Natural killer cell (primary cell): ENCODE data around the gene LDOC1. TPM values are rescaled to one million over a fixed set of nuclear protein-coding genes. Genes with fewer than 3 reads are reported as not detected.

Experiments used
- ATAC-seq, 3 donors: fragments of 150-1000 bp in 2 of 3; fragments of 200-7000 bp in 1 of 3; cut with Tn5 transposase; 1 replicate in 1 of 3; 2 replicates in 2 of 3; pipeline ENCODE4 v1.10.0; 2021; ENCODE audit warnings: mild to moderate bottlenecking in 2 of 3, moderate library complexity in 2 of 3
- DNase-seq, 2 donors: peaks; one replicate each; pipeline versions ENCODE4 v3.0.0 to v3.0.0-alpha.2; 2013 to 2021; ENCODE audit warnings: mixed read lengths in 1 of 2
- H3K27ac ChIP-seq: one replicate; pipeline ENCODE4 v1.5.1; 2013; ENCODE audit warnings: mild to moderate bottlenecking, low read length
- H3K27me3 ChIP-seq: one replicate; pipeline ENCODE4 v1.6.1; 2013; ENCODE audit warnings: low read length; ENCODE audit not compliant: control insufficient read depth, insufficient read depth
- H3K36me3 ChIP-seq: one replicate; pipeline ENCODE4 v1.6.1; 2013; ENCODE audit warnings: low read length; ENCODE audit not compliant: control insufficient read depth, insufficient read depth
- H3K4me1 ChIP-seq: one replicate; pipeline ENCODE4 v1.6.1; 2013; ENCODE audit warnings: low read length; ENCODE audit not compliant: control insufficient read depth, insufficient read depth
- H3K4me3 ChIP-seq: one replicate; pipeline ENCODE4 v1.5.1; 2013; ENCODE audit warnings: low read length
- H3K9me3 ChIP-seq: one replicate; pipeline ENCODE4 v1.6.1; 2013; ENCODE audit warnings: low read length; ENCODE audit not compliant: control insufficient read depth, insufficient read depth
- H3K27ac Mint-ChIP-seq, 2 donors: one replicate each; pipeline ENCODE4 v1.8.0; 2022; ENCODE audit warnings: mild to moderate bottlenecking in 2 of 2, mixed read lengths in 2 of 2, moderate library complexity in 1 of 2
- H3K27me3 Mint-ChIP-seq, 2 donors: one replicate each; pipeline ENCODE4 v1.8.0; 2022; ENCODE audit warnings: low read depth in 2 of 2, mixed read lengths in 2 of 2
- H3K36me3 Mint-ChIP-seq: one replicate; pipeline ENCODE4 v1.8.0; 2022; ENCODE audit warnings: mixed read lengths
- H3K4me1 Mint-ChIP-seq, 2 donors: one replicate each; pipeline ENCODE4 v1.8.0; 2022; ENCODE audit warnings: mixed read lengths in 2 of 2
- H3K4me3 Mint-ChIP-seq: one replicate; pipeline ENCODE4 v1.8.0; 2022; ENCODE audit warnings: mild to moderate bottlenecking, moderate library complexity, mixed read lengths
- H3K9me3 Mint-ChIP-seq, 2 donors: one replicate each; pipeline ENCODE4 v1.8.0; 2022; ENCODE audit warnings: mixed read lengths in 2 of 2
- CTCF ChIP-seq: fragments of 200-600 bp; IDR thresholded peaks from one replicate; pipeline ENCODE4 v1.8.0; 2022; ENCODE audit warnings: antibody characterized with exemption
- WGBS: methylation state at CpG from one replicate; pipeline ENCODE4 v1.1.7; 2013; ENCODE audit warnings: missing lambda C conversion rate; ENCODE audit not compliant: insufficient coverage; 5-methylcytosine and 5-hydroxymethylcytosine counted together
- intact Hi-C: fragments of 100-400 bp; cut with micrococcal nuclease; formaldehyde crosslinking; loops from one replicate; pipeline ENCODE4 v1.14.2; 2022
- total RNA-seq, 4 donors: library from RNA; stranded (reverse); fragments of 120-200 nt in 1 of 4; gene quantifications; one replicate each; pipeline versions ENCODE4 v1.2.3 to v1.2.4, GENCODE V29; 2013 to 2022

Gene LDOC1
- 1 to 10 TPM; 3.5 to 7.3 (median 5.2) TPM for total RNA-seq
- total RNA-seq (2013): 3.2 TPM

GRCh38 chrX:141176586-141177451, at the start of gene LDOC1:
Gene LDOC1, minus strand, starts transcription at chrX:141177129. Its CDS starts 108 bp downstream, at chrX:141177021.
- intact Hi-C loops: no loop called here
- peak within 1 kb of the TSS; percentile 77 for H3K4me3 Mint-ChIP-seq
- H3K4me1 Mint-ChIP-seq: peaks cover 6 to 14% of the 10 kb centered on the region in 2 donors
- H3K36me3 Mint-ChIP-seq: no peaks in the 10 kb centered on the region
- no peaks in the 10 kb centered on the region for H3K27me3 ChIP-seq
- peaks cover 12% of the 10 kb centered on the region for H3K4me1 ChIP-seq
- TF ChIP-seq CTCF: no peak
- H3K9me3 ChIP-seq: no peaks in the 10 kb centered on the region
- peak within 1 kb of the TSS; percentile 60 for H3K4me3 ChIP-seq
- H3K27ac Mint-ChIP-seq: peak within 1 kb of the TSS in 1 of 2 donors; percentile 53
- H3K27me3 Mint-ChIP-seq: no peaks in the 10 kb centered on the region
- 4% methylated on average over 79 of the region's 83 CpGs for WGBS
- DNase-seq: peak; percentile 46 to 75
- no peaks in the 10 kb centered on the region for H3K9me3 Mint-ChIP-seq
- no peak within 1 kb of the TSS for H3K27ac ChIP-seq
- H3K36me3 ChIP-seq: no peaks in the 10 kb centered on the region
- peak; percentile 84 to 93 (median 87) for ATAC-seq

GRCh38 chrX:141221611-141222010, 44.7 kb upstream of the LDOC1 start:
- intact Hi-C loops: no loop called here
- Mint-ChIP-seq H3K27me3 (no peaks in the 10 kb centered on the region), H3K4me1 (no peaks in the 10 kb centered on the region), H3K4me3 (no peak overlapping the region), H3K36me3 (no peaks in the 10 kb centered on the region), H3K9me3 (peaks cover 0 to 6% of the 10 kb centered on the region in 2 donors), H3K27ac (no peak overlapping the region)
- TF ChIP-seq CTCF: no peak
- 100% methylated on average over 1 of the region's 2 CpGs for WGBS
- Histone ChIP-seq H3K36me3 (no peaks in the 10 kb centered on the region), H3K27ac (no peak overlapping the region), H3K4me3 (no peak overlapping the region), H3K9me3 (no peaks in the 10 kb centered on the region), H3K4me1 (no peaks in the 10 kb centered on the region), H3K27me3 (no peaks in the 10 kb centered on the region)
- DNase-seq: no peak
- ATAC-seq: no peak

DNA sequence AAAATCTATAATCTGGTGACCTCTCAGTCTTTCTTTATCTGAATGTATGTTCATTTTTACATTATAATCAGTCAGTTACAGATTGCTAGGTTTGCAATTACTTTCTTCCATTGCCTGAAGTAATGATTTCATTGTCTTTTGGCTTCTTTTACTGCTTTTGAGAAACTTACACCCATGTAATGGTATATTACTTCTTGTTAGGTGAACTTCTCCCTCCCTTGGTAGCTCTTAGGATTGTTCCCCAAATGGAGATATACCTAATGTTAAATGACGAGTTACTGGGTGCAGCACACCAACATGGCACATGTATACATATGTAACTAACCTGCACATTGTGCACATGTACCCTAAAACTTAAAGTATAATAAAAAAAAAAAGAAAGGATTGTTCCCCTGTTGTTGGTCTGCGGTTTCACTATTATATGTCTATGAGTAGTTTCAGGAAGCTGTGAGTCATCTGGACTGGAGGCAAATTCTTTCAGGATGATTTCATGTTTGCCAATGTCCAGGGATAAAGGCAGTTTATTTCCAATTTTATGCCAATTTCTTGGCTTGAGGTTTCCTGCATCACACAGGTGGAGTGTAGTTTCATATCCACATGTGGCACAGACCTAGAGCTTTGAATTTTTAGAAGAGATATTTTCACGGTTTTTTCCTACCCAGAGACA, 43.5 kb upstream of the LDOC1 start:
- Histone ChIP-seq H3K4me1 (no peaks in the 10 kb centered on the region), H3K9me3 (no peaks in the 10 kb centered on the region), H3K27me3 (no peaks in the 10 kb centered on the region), H3K27ac (no peak overlapping the region), H3K36me3 (no peaks in the 10 kb centered on the region), H3K4me3 (no peak overlapping the region)
- Mint-ChIP-seq H3K36me3 (no peaks in the 10 kb centered on the region), H3K4me3 (no peak overlapping the region), H3K27ac (no peak overlapping the region), H3K27me3 (no peaks in the 10 kb centered on the region), H3K4me1 (no peaks in the 10 kb centered on the region), H3K9me3 (peaks cover 0 to 6% of the 10 kb centered on the region in 2 donors)
- DNase-seq: no peak
- ATAC-seq: no peak
- no peak for TF ChIP-seq CTCF
- whole genome bisulfite sequencing: 60% methylated on average over 1 of the region's 3 CpGs
- intact Hi-C loops: no loop called here
